ENCODE data around the gene ANXA5. TPM values are rescaled to one million over a fixed set of nuclear protein-coding genes. Genes with fewer than 3 reads are reported as not detected.
A peak's percentile ranks its signal among the peaks of the same experiment; 100 is the strongest.

ANXA5 gene
- total RNA-seq, 8 experiments from 2014 or later: 54.5 to 428 (median 132) TPM

DNA sequence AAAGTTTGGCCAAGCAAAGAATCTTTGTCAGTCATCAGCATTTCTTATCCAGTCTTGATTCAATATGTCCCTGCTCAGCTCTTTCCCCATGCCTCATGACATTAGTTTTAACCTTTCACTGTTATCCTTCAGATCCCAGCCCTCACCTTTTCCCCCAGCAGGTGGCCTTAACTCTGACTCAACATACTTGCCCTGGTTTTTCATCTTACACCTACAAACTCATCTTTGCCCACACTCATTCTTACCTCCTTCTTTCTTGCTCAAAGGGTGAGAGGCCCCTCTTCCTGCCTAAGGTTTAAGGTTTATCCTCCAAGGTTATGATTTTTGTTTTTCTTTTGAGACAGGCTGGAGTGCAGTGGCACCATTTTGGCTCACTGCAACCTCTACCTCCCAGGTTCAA, 10.6 kb upstream of the ANXA5 start:
- ATAC-seq (replicated peaks in 6 of 8): no peak
- in situ Hi-C loops (cut with MboI; ENCODE audit: low pct_unique_long_range_greater_than_20kb in 2 of 9, low sequenced_read_pairs in 9 of 9, unreplicated experiment in 9 of 9): no loop called here
- Histone ChIP-seq H3K4me1 (replicated peaks in 1 of 2) (peaks cover 0 to 3% of the 10 kb centered on the region in 2 donors), H3K27ac (no peak overlapping the region), H3K4me3 (no peak overlapping the region)

DNA sequence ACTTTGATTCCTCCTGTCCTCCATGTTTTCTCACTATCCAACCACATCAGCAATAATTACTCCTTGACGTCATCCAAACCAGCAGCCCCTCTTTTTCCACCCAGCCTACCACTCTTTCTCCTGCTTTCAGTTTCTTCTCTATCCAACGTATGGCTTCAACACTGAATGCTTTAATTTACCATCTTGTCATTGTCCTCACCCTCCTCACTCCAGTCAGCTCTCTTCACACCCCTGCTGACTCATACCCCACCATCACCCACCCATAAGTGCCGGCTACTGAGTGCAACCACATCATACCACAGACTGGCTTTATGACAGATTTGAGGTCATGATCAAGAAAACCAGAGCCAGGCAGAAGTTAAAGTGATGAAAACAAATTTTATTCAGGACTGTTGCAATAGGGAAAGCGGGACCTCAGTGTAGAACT, 9.8 kb upstream of the ANXA5 start:
- Histone ChIP-seq H3K27ac (no peak overlapping the region), H3K4me3 (no peak overlapping the region), H3K4me1 (replicated peaks in 1 of 2) (peaks cover 0 to 3% of the 10 kb centered on the region in 2 donors)
- in situ Hi-C loops (cut with MboI; ENCODE audit: low pct_unique_long_range_greater_than_20kb in 2 of 9, low sequenced_read_pairs in 9 of 9, unreplicated experiment in 9 of 9): no loop called here
- 25 to 100% (median 73%) methylated on average over 1 to 4 of the region's 4 CpGs for WGBS, 10 experiments
- ATAC-seq (replicated peaks in 6 of 8): peak in 4 of 8 experiments; percentile 17 to 55 (median 30)

DNA sequence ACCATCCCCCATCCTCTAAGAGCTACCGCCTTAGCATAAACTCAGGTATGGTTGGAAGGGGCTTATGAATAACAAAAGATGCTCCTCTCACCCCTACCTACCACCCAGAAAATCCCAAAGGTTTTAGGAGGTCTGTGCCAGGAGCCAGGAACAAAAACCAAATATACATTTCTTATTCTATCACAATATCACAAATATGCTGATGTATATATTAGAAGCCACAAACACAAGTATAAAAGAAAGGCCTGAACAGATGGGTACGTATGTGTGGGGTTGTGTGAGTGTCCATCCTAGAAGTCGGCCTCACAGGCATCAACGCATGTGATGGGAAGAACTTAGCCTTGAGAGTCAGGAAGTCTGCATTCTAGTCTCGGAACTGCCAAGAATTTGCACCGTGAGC, 8.7 kb upstream of the ANXA5 start:
- WGBS, 10 experiments: 67 to 100% (median 90%) methylated on average over 1 to 5 of the region's 6 CpGs; no CpG with 5 or more reads in 2 of the 10 experiments
- H3K4me3 ChIP-seq: no peak overlapping the region
- no peak for ATAC-seq (replicated peaks in 6 of 8)
- no peaks in the 10 kb centered on the region for H3K4me1 ChIP-seq (replicated peaks in 1 of 2)
- in situ Hi-C loops (cut with MboI; ENCODE audit: low pct_unique_long_range_greater_than_20kb in 2 of 9, low sequenced_read_pairs in 9 of 9, unreplicated experiment in 9 of 9): no loop called here
- H3K27ac ChIP-seq: no peak overlapping the region

DNA sequence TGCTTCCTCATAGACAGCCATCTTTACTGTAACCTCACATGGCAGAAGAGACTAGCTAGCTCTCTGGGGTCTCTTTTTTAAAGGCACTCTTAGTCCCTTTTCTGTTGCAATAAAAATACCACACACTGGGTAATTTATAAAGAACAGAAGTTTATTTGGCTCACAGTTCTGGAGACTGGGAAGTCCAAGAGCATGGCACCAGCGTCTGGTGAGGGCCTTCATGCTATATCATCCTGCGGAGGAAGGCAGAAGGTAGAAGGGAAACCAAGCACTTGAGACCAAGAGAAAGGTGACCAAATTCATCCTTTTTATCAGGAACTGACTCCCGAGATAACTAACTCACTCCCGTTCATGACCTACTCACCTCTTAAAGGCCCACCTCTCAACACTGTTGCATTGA, 5.4 kb upstream of the ANXA5 start:
- Histone ChIP-seq H3K4me3 (no peak overlapping the region), H3K27ac (no peak overlapping the region), H3K4me1 (replicated peaks in 1 of 2) (peaks cover 6 to 7% of the 10 kb centered on the region in 2 donors)
- no peak for ATAC-seq (replicated peaks in 6 of 8)
- in situ Hi-C loops (cut with MboI; ENCODE audit: low pct_unique_long_range_greater_than_20kb in 2 of 9, low sequenced_read_pairs in 9 of 9, unreplicated experiment in 9 of 9): no loop called here
- WGBS, 10 experiments: 70 to 100% (median 83%) methylated on average over 1 to 3 of the region's 4 CpGs; no CpG with 5 or more reads in 3 of the 10 experiments

DNA sequence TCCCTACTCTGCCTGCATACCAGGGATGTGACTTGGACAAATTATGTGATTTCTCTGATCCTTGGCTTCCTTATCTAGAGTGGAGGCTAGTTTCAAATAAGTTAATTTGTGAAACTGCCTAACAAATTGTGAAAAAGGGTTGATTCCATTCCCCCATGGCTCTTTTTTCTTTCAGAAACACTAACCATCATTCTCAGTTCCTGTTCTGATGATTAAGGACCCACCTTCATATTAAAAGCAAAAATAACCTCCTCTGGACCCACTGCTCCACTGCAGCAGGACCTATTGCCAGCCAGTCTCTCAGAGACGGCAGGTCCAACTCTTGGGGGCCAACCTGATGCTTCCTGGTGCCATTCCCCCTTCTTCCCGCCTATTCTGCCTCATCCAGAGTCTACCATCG, 4.5 kb upstream of the ANXA5 start:
- ATAC-seq (replicated peaks in 6 of 8): no peak
- WGBS, 10 experiments: 50 to 100% (median 83%) methylated on average over 1 to 3 of the region's 3 CpGs; no CpG with 5 or more reads in 3 of the 10 experiments
- Histone ChIP-seq H3K27ac (no peak overlapping the region), H3K4me3 (no peak overlapping the region), H3K4me1 (replicated peaks in 1 of 2) (peaks cover 6 to 7% of the 10 kb centered on the region in 2 donors)
- in situ Hi-C loops (cut with MboI; ENCODE audit: low pct_unique_long_range_greater_than_20kb in 2 of 9, low sequenced_read_pairs in 9 of 9, unreplicated experiment in 9 of 9): no loop called here

DNA sequence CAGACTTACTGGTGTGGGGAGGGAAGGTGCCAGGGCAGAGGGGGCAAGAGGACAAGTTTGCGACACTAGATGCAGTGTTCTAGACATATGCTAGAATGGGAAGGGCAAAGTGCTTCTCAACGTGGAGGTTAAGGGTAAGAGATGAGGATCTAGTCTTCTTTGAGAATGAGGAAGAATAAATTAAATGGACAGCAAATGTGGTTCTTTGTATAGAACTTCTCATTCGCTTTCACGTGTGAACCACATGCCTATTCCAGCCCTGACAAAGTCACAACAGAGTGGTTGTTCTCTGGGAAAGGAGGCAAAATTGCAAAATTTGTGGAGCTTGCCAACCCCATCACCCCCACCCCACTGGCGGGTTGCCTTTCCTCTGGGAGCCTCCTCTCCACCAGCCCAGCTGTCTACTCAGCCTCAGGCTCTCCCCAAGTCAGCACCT, 1.5 kb upstream of the ANXA5 start:
- in situ Hi-C loops (cut with MboI; ENCODE audit: low pct_unique_long_range_greater_than_20kb in 2 of 9, low sequenced_read_pairs in 9 of 9, unreplicated experiment in 9 of 9): no loop called here
- 57 to 88% (median 75%) methylated on average over 1 to 5 of the region's 5 CpGs; no CpG with 5 or more reads in 4 of the 10 experiments for WGBS, 10 experiments

DNA sequence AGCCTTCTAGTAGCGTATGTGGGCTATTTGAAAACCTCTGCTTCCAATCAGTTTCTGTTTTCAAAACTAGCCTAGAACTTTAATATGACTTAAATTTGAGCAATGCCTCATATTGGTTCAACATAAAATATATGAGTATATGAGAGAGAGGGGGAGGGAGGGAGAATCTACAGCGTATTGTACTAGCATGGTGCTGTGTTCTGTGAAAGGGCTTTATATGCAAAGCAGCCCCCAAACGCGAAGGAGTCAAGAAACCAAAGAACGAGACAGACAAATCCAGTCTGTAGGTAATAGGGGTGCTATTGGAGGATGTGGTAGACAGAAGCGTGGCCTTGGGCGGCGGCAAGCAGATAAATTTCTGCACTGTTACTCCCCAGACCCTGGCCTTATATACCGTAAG, 784 bp upstream of the ANXA5 start:
- in situ Hi-C loops (cut with MboI; ENCODE audit: low pct_unique_long_range_greater_than_20kb in 2 of 9, low sequenced_read_pairs in 9 of 9, unreplicated experiment in 9 of 9): no loop called here
- 0 to 72% (median 51%) methylated on average over 2 to 9 of the region's 9 CpGs; no CpG with 5 or more reads in 2 of the 10 experiments for whole genome bisulfite sequencing, 10 experiments
- Histone ChIP-seq H3K4me1 (replicated peaks in 1 of 2) (peaks cover 6 to 11% of the 10 kb centered on the region in 2 donors), H3K4me3 (peak overlapping the region; percentile 81 to 91 (median 84)), H3K27ac (peak overlapping the region in 1 of 2 donors; percentile 85)
- ATAC-seq (replicated peaks in 6 of 8): no peak

More for the DNA sequence above, 1.5 kb upstream of the ANXA5 start:
- Histone ChIP-seq H3K27ac (no peak overlapping the region), H3K4me1 (replicated peaks in 1 of 2) (peaks cover 6 to 11% of the 10 kb centered on the region in 2 donors), H3K4me3 (no peak overlapping the region)
- ATAC-seq (replicated peaks in 6 of 8): no peak

DNA sequence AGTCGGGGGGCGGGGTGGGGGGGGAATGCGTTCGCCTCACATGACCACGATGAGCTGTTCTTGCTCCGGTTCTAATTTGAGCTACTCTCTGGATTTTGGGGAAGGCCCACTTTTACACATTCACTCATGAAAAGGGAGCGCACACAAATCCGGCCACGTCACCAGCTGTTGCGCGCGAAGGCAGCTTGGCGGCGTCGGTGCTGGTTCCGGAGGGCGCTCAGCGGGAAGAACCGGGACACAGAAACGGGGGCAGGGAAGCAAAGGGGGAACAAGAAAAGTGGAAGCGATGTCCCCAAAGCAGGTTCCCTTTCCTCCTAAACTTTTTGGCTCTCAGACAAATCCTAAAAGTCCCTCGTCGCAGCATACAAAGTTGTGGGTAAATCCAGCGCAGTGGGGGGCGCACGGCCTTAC, 605 bp downstream of the ANXA5 start:
- H3K27ac ChIP-seq: peak overlapping the region; percentile 52 to 85
- WGBS, 10 experiments: 0 to 1% (median 0%) methylated on average over 1 to 13 of the region's 26 CpGs; no CpG with 5 or more reads in 5 of the 10 experiments
- peaks cover 6 to 11% of the 10 kb centered on the region in 2 donors for H3K4me1 ChIP-seq (replicated peaks in 1 of 2)
- H3K4me3 ChIP-seq: peak overlapping the region; percentile 81 to 91 (median 84)
- in situ Hi-C loops (cut with MboI; ENCODE audit: low pct_unique_long_range_greater_than_20kb in 2 of 9, low sequenced_read_pairs in 9 of 9, unreplicated experiment in 9 of 9): no loop called here
- peak; percentile 4 to 20 (median 14) for ATAC-seq (replicated peaks in 6 of 8)

DNA sequence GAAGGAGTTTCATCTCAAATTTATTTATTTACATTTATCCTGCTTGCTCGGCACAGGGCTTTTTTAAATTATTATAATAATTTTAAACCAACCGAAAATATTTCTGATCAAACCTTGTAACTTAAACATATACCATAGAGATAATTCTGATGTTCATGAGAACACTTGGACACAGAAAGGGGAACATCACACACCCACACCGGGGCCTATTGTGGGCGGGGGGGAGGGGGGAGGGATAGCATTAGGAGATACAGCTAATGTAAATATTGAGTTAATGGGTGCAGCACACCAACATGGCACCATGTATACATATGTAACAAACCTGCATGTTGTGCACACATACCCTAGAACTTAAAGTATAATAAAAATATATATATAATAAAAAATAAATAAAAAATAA, 2.9 kb downstream of the ANXA5 start:
- Histone ChIP-seq H3K27ac (no peak overlapping the region), H3K4me1 (replicated peaks in 1 of 2) (peaks cover 6 to 11% of the 10 kb centered on the region in 2 donors), H3K4me3 (no peak overlapping the region)
- ATAC-seq (replicated peaks in 6 of 8): no peak
- 0 to 100% (median 83%) methylated on average over 1 to 4 of the region's 4 CpGs; no CpG with 5 or more reads in 3 of the 10 experiments for WGBS, 10 experiments
- in situ Hi-C loops (cut with MboI; ENCODE audit: low pct_unique_long_range_greater_than_20kb in 2 of 9, low sequenced_read_pairs in 9 of 9, unreplicated experiment in 9 of 9): no loop called here

DNA sequence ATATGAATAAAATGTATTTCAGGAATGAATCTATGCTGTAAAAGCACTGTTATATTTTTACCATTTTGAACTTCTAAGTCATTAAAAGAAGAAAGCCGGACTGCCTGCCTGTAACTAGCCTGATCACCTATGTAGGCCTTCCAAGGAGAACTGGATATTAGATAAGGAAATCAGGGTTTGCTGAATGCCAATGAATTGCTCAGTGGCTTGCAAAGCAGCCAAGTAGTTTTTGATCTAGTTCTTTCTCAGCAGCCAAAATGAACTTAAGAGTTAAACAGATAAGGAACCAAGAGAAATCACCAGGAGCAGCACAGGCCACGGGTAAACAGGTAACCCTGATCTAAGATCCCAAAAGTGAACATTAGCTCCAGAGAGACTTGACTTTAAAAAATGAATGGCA, 3.3 kb downstream of the ANXA5 start:
- peaks cover 6 to 11% of the 10 kb centered on the region in 2 donors for H3K4me1 ChIP-seq (replicated peaks in 1 of 2)
- ATAC-seq (replicated peaks in 6 of 8): no peak
- in situ Hi-C loops (cut with MboI; ENCODE audit: low pct_unique_long_range_greater_than_20kb in 2 of 9, low sequenced_read_pairs in 9 of 9, unreplicated experiment in 9 of 9): no loop called here
- no peak overlapping the region for H3K4me3 ChIP-seq
- no peak overlapping the region for H3K27ac ChIP-seq
- WGBS, 10 experiments: 58 to 100% (median 75%) methylated on average over 1 to 2 of the region's 2 CpGs; no CpG with 5 or more reads in 1 of the 10 experiments

DNA sequence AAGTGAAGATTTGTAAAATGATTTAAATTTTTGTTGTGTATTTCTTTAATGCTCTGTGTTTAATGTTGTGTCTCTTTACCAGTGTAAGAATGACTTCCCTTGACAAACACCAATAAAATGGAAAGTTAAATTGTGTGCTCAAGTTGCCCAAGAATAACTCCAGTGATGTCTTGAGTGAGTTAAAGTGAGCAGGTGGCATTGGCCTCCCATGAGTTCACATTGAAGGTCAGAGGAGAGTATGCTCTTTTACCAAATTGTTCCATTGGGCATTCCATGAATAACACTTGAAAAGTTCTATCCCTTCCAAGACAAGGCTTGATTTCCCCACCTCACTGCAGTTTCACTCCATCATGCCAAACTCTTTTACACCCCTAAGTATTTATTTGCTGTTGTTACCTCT, 4.5 kb downstream of the ANXA5 start:
- H3K4me3 ChIP-seq: no peak overlapping the region
- in situ Hi-C loops (cut with MboI; ENCODE audit: low pct_unique_long_range_greater_than_20kb in 2 of 9, low sequenced_read_pairs in 9 of 9, unreplicated experiment in 9 of 9): no loop called here
- ATAC-seq (replicated peaks in 6 of 8): no peak

DNA sequence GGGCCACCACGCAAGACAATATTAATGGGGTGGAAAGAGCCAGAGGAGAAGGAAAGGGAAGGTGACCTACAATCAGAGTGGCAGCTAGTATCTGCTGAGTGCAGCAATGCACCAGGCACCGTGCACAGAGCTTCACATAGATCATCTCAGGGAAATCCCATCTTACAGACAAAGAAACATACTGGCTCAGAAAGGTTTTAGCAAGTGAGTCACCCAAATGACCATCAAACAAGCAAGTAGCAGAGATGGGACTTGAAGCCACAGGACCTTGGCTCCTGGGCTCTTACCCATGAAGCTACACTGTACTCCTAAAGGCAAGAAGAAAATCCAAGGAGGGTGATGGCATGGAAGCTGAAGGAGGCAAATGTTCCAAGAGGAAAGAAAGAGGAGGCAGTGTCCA, 6.8 kb downstream of the ANXA5 start:
- Histone ChIP-seq H3K4me3 (no peak overlapping the region), H3K27ac (no peak overlapping the region), H3K4me1 (replicated peaks in 1 of 2) (peaks cover 0 to under 1% of the 10 kb centered on the region in 2 donors)
- in situ Hi-C loops (cut with MboI; ENCODE audit: low pct_unique_long_range_greater_than_20kb in 2 of 9, low sequenced_read_pairs in 9 of 9, unreplicated experiment in 9 of 9): no loop called here
- no peak for ATAC-seq (replicated peaks in 6 of 8)
- WGBS, 10 experiments: 43 to 100% (median 67%) methylated on average over 1 of the region's 2 CpGs; no CpG with 5 or more reads in 7 of the 10 experiments

More for the DNA sequence above, 4.5 kb downstream of the ANXA5 start:
- Histone ChIP-seq H3K4me1 (replicated peaks in 1 of 2) (peaks cover 0 to 4% of the 10 kb centered on the region in 2 donors), H3K27ac (no peak overlapping the region)

DNA sequence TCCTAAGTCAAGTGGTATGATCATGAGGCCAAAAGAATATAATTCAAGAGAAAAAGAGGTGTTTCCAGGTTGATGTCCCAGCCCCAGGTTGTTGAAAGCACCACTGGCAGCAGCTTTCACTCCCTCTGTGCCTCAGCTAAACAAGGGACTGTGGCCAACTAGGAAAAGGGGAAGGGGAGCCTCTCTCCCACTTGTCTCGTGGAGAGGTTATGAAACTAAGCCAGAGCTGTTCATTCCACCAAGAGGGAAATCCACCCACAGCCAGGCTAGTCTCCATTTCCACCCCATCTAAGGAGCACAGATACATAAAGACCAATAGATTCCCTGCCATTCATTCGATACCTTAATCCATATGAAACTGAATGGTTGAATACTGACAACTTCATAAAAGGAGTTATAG, 8.1 kb downstream of the ANXA5 start:
- Histone ChIP-seq H3K4me3 (no peak overlapping the region), H3K27ac (no peak overlapping the region), H3K4me1 (replicated peaks in 1 of 2) (no peaks in the 10 kb centered on the region)
- WGBS, 10 experiments: 33 to 100% (median 83%) methylated on average over 1 to 2 of the region's 2 CpGs; no CpG with 5 or more reads in 3 of the 10 experiments
- in situ Hi-C loops (cut with MboI; ENCODE audit: low pct_unique_long_range_greater_than_20kb in 2 of 9, low sequenced_read_pairs in 9 of 9, unreplicated experiment in 9 of 9): no loop called here
- ATAC-seq (replicated peaks in 6 of 8): no peak

DNA sequence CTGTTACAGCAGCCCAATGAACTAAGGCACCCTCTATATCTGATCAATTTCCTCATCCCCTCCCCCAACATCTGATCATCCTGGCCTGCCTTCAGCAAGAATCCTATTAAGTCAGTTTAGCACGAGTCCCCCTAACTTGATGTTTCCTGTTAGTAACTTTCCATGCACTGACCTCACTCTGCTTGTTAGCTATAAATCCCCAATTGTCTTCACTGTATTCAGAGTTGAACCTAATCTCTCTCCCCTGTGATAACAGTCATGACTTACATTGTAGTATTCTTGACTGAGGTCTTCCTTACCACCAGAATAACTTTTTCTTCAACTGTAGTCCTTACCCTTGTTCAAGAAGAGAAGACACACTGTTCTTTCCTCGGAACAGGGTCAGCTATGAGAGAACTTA, 8.5 kb downstream of the ANXA5 start:
- WGBS, 10 experiments: 40 to 100% (median 94%) methylated on average over 1 to 2 of the region's 2 CpGs; no CpG with 5 or more reads in 2 of the 10 experiments
- no peak for ATAC-seq (replicated peaks in 6 of 8)
- in situ Hi-C loops (cut with MboI; ENCODE audit: low pct_unique_long_range_greater_than_20kb in 2 of 9, low sequenced_read_pairs in 9 of 9, unreplicated experiment in 9 of 9): no loop called here

More for the DNA sequence above, 8.5 kb downstream of the ANXA5 start:
- no peaks in the 10 kb centered on the region for H3K4me1 ChIP-seq (replicated peaks in 1 of 2)
- no peak overlapping the region for H3K27ac ChIP-seq
- H3K4me3 ChIP-seq: no peak overlapping the region
